ENCODE measurements around the gene URB1. TPM values are rescaled to one million over a fixed set of nuclear protein-coding genes. Genes with fewer than 3 reads are reported as not detected.

Gene URB1
- total RNA-seq, 4 donors from 2014 or later = 18.3 to 26.9 (median 20.7) TPM

DNA sequence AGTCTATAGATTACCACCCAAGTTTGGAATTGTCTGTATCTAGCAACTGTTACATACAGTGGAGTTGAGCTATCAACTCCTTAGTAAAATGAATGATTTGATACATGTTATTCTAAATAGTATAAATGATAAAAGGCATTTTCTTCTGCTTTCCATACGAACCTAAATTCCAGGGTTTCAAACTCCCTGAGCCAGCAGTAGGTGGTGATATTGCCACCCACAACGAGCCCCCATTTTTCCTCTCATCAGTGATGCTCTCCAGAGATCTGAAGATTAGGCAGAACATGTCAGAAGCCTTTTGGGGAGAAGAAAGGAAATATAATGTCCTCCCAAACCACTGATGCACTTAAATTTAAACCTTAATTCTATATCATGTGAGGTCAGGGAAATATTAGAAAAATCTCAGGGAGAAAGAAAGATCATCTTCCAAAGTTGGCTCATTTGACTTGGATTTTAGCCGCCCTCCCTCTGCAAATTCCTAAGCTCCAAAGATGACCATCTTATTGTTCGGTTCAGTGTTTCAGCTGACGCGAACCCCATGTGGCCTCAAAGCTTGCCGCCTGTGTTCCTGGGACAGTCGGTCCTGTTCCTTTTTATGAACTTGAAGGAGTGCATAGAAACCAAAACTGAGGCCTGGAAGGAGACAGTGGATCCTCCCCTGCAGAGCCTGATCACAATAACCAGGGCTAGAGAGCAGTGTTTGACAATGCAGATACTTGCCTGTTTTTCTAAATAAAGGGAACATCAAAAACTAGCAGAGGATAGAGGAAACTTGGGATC is 22.0 kb upstream of the URB1 start:
- Histone ChIP-seq H3K9me3 (no peaks in the 10 kb centered on the region), H3K27me3 (no peaks in the 10 kb centered on the region), H3K27ac (peak overlapping the region; percentile 93 to 100 (median 96)), H3K4me3 (peak overlapping the region in 1 of 2 donors; percentile 88), H3K4me1 (peaks cover 3 to 86% (median 30%) of the 10 kb centered on the region in 3 donors), H3K36me3 (peaks cover 0 to 27% of the 10 kb centered on the region in 2 donors)
- 28 to 51% methylated on average over 4 to 8 of the region's 8 CpGs for WGBS, 2 donors (ENCODE audit: low coverage in 1 of 2)
- no peak for TF ChIP-seq EP300 (IDR thresholded peaks at IDR 0.05)
- TF ChIP-seq, protein P1, sequence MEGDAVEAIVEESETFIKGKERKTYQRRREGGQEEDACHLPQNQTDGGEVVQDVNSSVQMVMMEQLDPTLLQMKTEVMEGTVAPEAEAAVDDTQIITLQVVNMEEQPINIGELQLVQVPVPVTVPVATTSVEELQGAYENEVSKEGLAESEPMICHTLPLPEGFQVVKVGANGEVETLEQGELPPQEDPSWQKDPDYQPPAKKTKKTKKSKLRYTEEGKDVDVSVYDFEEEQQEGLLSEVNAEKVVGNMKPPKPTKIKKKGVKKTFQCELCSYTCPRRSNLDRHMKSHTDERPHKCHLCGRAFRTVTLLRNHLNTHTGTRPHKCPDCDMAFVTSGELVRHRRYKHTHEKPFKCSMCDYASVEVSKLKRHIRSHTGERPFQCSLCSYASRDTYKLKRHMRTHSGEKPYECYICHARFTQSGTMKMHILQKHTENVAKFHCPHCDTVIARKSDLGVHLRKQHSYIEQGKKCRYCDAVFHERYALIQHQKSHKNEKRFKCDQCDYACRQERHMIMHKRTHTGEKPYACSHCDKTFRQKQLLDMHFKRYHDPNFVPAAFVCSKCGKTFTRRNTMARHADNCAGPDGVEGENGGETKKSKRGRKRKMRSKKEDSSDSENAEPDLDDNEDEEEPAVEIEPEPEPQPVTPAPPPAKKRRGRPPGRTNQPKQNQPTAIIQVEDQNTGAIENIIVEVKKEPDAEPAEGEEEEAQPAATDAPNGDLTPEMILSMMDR (IDR thresholded peaks at IDR 0.05) = peak in 3 of 4 experiments; percentile 14 to 48 (median 24)
- TF ChIP-seq POLR2A (IDR thresholded peaks at IDR 0.05) = no peak
- TF ChIP-seq POLR2AphosphoS5 (IDR thresholded peaks at IDR 0.05) = no peak
- ATAC-seq = no peak

DNA sequence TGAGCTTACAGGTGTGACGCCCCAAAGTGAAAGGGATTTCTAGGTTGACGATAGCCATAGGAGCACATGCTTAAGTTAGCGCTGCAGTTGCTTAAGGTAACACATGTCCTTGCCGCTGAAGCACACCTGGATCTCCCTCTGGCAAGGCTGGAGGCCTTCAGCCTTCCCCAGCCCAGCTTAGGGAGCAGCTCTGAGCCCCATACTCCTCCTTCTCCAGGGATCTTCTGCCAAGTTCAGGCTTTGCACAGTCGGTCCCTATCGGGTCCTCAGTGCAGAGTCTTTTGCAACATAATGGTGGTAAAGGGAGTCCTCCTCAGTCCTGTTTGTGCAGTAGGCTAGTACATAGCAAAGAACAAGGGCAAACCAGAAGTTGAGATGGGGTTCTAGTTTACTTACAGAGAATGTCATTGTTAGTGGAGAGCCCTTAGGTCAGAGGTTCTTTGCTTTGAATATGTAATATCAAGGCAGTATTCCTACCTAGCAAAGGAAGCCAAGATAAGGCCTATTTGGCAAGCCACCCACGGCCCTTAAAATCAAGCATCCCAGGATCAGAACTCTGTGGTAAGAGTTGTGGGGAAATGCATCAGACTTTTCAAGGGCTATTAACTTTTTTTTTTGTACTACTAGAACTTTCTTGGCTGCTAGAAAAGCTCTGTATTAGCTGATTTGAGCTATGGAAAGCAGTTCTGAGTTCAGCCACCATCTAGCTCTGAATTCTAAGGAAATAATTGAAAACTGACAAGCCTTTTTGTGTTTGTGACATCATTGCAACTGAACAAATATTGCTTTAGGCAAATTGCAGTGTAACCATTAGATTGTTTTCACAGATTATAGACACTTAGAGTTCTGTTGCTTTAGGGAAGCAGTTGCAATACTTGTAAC is 21.1 kb upstream of the URB1 start:
- peaks cover 3 to 82% (median 30%) of the 10 kb centered on the region in 3 donors for H3K4me1 ChIP-seq
- 0 to 10% methylated on average over 1 of the region's 7 CpGs for WGBS, 2 donors (ENCODE audit: low coverage in 1 of 2)
- peak overlapping the region; percentile 93 to 100 (median 96) for H3K27ac ChIP-seq
- H3K4me3 ChIP-seq = peak overlapping the region; percentile 69 to 88
- H3K36me3 ChIP-seq = peaks cover 0 to 27% of the 10 kb centered on the region in 2 donors
- no peaks in the 10 kb centered on the region for H3K27me3 ChIP-seq
- no peak for ATAC-seq
- TF ChIP-seq, protein P1 (IDR thresholded peaks at IDR 0.05) = no peak
- no peak for TF ChIP-seq EP300 (IDR thresholded peaks at IDR 0.05)
- TF ChIP-seq POLR2A (IDR thresholded peaks at IDR 0.05) = no peak
- no peak for TF ChIP-seq POLR2AphosphoS5 (IDR thresholded peaks at IDR 0.05)
- H3K9me3 ChIP-seq = no peaks in the 10 kb centered on the region

DNA sequence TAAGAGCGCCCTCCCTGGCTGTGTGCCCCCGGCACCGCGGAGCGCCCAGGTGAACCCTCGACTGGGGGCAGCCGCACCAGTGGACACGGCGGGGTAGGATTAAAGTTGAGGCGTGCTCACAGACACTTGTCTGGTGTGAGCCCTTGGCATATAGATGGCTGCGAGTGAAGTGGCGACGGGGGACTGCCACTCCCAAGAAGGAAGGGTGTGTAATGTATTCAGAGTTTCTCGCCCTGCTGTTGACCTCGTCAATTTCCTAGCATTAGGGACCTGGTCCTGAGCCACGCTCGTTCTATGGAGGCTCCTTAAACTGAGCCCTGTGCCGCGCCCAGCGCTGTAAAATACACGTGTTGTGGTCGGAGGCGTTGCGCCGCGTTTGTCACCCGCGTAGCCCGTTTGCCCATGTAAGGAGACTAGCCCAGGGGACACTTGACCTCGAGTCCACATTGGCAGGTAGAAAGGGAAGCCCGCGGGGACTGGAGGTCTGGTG is 20.2 kb upstream of the URB1 start:
- Histone ChIP-seq H3K9me3 (no peaks in the 10 kb centered on the region), H3K27ac (peak overlapping the region; percentile 93 to 100 (median 96)), H3K4me3 (peak overlapping the region; percentile 69 to 88), H3K36me3 (peaks cover 0 to 21% of the 10 kb centered on the region in 2 donors), H3K4me1 (peaks cover 3 to 73% (median 30%) of the 10 kb centered on the region in 3 donors), H3K27me3 (no peaks in the 10 kb centered on the region)
- WGBS, 2 donors (ENCODE audit: low coverage in 1 of 2) = 24 to 25% methylated on average over 3 to 13 of the region's 32 CpGs
- TF ChIP-seq POLR2AphosphoS5 (IDR thresholded peaks at IDR 0.05) (peak; percentile 74), POLR2A (IDR thresholded peaks at IDR 0.05) (no peak)
- peak; percentile 4 for ATAC-seq

DNA sequence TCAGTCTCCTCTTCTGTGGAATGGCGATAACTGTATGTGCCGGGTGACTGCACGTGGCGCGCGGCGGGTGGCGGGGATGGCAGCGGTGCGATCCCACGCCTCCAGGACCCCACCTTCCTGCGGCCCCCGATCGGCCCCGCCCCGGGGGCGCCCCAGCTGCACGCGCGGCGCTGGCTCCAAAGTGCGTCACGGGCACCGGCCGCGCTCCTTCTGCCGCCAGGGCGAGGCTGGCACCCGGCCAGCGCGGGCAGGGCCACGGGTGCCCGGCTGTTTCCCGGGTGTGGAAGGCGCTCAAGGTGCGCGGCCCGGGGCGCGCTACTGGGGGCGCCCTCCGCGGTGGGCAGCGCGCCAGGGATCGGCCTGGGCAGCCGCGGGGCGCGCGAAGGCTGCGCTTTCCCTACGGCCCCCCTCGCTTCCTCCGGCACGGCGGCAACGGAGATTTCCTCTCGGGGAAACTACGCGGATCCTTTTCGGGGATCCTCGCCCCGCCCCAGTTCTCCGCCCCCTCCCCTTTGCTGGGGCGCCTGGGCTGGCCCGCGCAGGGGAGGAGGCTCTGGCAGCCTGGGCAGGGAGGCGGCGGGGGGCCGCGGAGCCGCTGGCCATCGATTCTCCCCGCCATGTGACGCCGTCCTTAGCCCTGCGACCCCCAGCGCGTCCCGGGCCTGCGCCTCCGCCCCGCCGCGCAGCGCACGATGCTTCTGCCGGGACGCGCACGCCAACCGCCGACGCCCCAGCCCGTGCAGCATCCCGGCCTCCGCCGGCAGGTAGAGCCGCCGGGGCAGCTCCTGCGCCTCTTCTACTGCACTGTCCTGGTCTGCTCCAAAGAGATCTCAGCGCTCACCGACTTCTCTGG is 19.6 kb upstream of the URB1 start, which contains the start of gene EVA1C:
EVA1C (plus strand) TSS at position 545 of the 853 bp plus-strand sequence; CDS start at position 693, 148 bp downstream.
- WGBS, 2 donors (ENCODE audit: low coverage in 1 of 2) = no CpG with 5 or more reads among the region's 104 CpGs
- H3K27ac ChIP-seq = peak within 1 kb of the TSS; percentile 93 to 100 (median 96)
- no peaks in the 10 kb centered on the region for H3K27me3 ChIP-seq
- H3K36me3 ChIP-seq = peaks cover 0 to 14% of the 10 kb centered on the region in 2 donors
- peak; percentile 64 for ATAC-seq
- TF ChIP-seq POLR2AphosphoS5 (IDR thresholded peaks at IDR 0.05) (peak; percentile 59), EP300 (IDR thresholded peaks at IDR 0.05) (no peak), POLR2A (IDR thresholded peaks at IDR 0.05) (peak; percentile 61 to 71)
- TF ChIP-seq, protein P1 (IDR thresholded peaks at IDR 0.05) = peak in 3 of 4 experiments; percentile 51 to 70 (median 60)
- H3K9me3 ChIP-seq = no peaks in the 10 kb centered on the region
- H3K4me3 ChIP-seq = peak within 1 kb of the TSS; percentile 69 to 88
- peaks cover 3 to 66% (median 30%) of the 10 kb centered on the region in 3 donors for H3K4me1 ChIP-seq
